ENCODE data around the gene SH3GL3. TPM values are rescaled to one million over a fixed set of nuclear protein-coding genes. Genes with fewer than 3 reads are reported as not detected.

SH3GL3 gene
- total RNA-seq, 2 experiments from 2014 or later, result not detected

GRCh38 chr15:83644439-83644838 lies 197.3 kb downstream of the SH3GL3 start:
- H3K4me1 Mint-ChIP-seq, result no peaks in the 10 kb centered on the region
- H3K36me3 Mint-ChIP-seq (ENCODE audit: low read depth), result no peaks in the 10 kb centered on the region
- H3K4me3 Mint-ChIP-seq, result no peak overlapping the region
- ChIA-PET CTCF (no interaction called here), POLR2A (no interaction called here)
- peaks cover 6% of the 10 kb centered on the region for H3K9me3 Mint-ChIP-seq
- no peak overlapping the region for H3K27ac Mint-ChIP-seq
- no peaks in the 10 kb centered on the region for H3K27me3 Mint-ChIP-seq
- DNase-seq, result no peak

DNA sequence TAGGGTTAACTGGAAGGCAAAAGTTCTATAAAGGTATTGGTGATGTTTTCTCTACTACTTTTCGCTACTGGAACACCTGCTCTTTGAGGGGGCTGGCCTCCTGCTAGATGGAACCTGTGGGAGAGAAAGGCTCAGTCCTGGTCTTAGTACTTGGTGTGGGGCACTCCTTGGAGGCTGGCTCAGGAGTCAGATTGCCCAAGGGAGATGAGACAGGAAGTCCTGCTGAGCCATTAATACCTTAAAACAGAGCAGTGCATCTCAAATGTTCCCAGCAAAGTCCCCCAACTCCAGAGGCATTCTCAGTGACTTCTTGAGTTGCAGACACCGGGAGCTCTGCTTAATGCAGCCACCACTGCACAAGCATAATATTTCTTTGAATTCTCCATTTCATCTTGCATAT lies 203.7 kb downstream of the SH3GL3 start:
- H3K36me3 Mint-ChIP-seq (ENCODE audit: low read depth), result no peaks in the 10 kb centered on the region
- DNase-seq, result no peak
- H3K9me3 Mint-ChIP-seq, result no peaks in the 10 kb centered on the region
- H3K27ac Mint-ChIP-seq, result no peak overlapping the region
- H3K4me3 Mint-ChIP-seq, result no peak overlapping the region
- no peaks in the 10 kb centered on the region for H3K4me1 Mint-ChIP-seq
- POLR2A ChIA-PET, result no interaction called here
- CTCF ChIA-PET, result no interaction called here
- peaks cover 19% of the 10 kb centered on the region for H3K27me3 Mint-ChIP-seq

GRCh38 chr15:83651541-83651940 lies 204.4 kb downstream of the SH3GL3 start:
- CTCF ChIA-PET, result no interaction called here
- H3K9me3 Mint-ChIP-seq, result no peaks in the 10 kb centered on the region

GRCh38 chr15:83652626-83653204 lies 205.6 kb downstream of the SH3GL3 start:
- no peak overlapping the region for H3K4me3 Mint-ChIP-seq
- POLR2A ChIA-PET, result no interaction called here
- no peaks in the 10 kb centered on the region for H3K4me1 Mint-ChIP-seq
- peaks cover 19% of the 10 kb centered on the region for H3K27me3 Mint-ChIP-seq
- DNase-seq, result no peak
- H3K36me3 Mint-ChIP-seq (ENCODE audit: low read depth), result no peaks in the 10 kb centered on the region
- no peaks in the 10 kb centered on the region for H3K9me3 Mint-ChIP-seq
- CTCF ChIA-PET, result no interaction called here
- no peak overlapping the region for H3K27ac Mint-ChIP-seq

More at GRCh38 chr15:83651541-83651940, 204.4 kb downstream of the SH3GL3 start:
- H3K27me3 Mint-ChIP-seq, result peaks cover 19% of the 10 kb centered on the region
- no peaks in the 10 kb centered on the region for H3K36me3 Mint-ChIP-seq (ENCODE audit: low read depth)
- H3K4me1 Mint-ChIP-seq, result no peaks in the 10 kb centered on the region
- POLR2A ChIA-PET, result no interaction called here
- DNase-seq, result no peak
- no peak overlapping the region for H3K27ac Mint-ChIP-seq
- H3K4me3 Mint-ChIP-seq, result no peak overlapping the region

- H3K36me3 Mint-ChIP-seq (ENCODE audit: low read depth), result no peaks in the 10 kb centered on the region
- H3K27me3 Mint-ChIP-seq, result peaks cover 19% of the 10 kb centered on the region
- CTCF ChIA-PET, result no interaction called here
Observed at GRCh38 chr15:83653288-83653638, 206.1 kb downstream of the SH3GL3 start.

GRCh38 chr15:83653639-83654378 lies 206.7 kb downstream of the SH3GL3 start, which contains the start of gene ADAMTSL3:
ADAMTSL3 (plus strand) TSS chr15:83654123; CDS start chr15:83655762, 1,639 bp downstream.
- Mint-ChIP-seq H3K9me3 (no peaks in the 10 kb centered on the region), H3K27ac (no peak within 1 kb of the TSS), H3K4me1 (no peaks in the 10 kb centered on the region), H3K36me3 (ENCODE audit: low read depth) (no peaks in the 10 kb centered on the region), H3K27me3 (peaks cover 19% of the 10 kb centered on the region), H3K4me3 (no peak within 1 kb of the TSS)
- ChIA-PET POLR2A (no interaction called here), CTCF (no interaction called here)
- no peak for DNase-seq

More at GRCh38 chr15:83653288-83653638, 206.1 kb downstream of the SH3GL3 start:
- no peak for DNase-seq
- POLR2A ChIA-PET, result no interaction called here
- Mint-ChIP-seq H3K4me1 (no peaks in the 10 kb centered on the region), H3K27ac (no peak overlapping the region), H3K9me3 (no peaks in the 10 kb centered on the region), H3K4me3 (no peak overlapping the region)

DNA sequence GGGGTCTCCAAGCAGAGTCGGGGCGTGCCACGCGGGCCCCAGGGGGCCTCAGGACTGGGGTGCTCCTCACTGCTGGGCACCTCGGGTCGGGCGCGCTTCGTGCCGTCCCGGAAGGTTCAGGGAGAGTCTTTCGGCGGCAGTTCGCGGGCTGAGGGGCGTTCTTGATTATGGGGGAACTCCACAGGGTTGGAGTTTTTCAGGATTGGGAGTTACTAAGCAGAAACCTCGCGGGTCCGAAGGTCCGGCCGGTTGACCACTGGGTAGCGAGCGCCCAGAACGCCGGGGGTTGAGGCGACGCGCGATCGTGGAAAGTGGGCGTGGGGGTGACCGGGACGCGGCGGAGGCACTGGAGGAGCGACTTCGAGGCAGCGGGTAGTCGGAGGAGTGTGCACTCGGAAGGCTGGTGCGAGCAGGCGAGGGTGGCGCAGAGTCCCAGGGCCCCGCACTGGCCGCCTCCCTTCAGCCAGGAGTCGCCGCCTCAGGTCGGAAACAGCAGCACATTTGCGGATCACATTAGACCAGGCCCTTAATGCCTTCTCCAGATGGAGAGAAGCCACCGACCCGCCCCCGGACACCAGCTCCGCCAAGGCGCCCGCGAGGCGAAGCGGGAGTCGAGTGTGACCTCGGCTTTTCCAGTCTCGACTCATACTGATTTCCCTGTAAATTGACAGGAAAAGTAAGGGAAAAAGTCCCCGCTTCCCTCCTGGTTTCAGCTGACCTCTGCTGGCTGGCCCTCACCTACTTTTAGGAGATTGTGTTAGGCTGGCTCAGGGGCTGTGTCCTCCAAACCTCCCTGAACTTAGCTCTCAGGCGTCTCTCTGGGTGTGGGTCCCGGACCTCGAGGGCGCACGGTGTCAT lies 207.5 kb downstream of the SH3GL3 start:
- no peaks in the 10 kb centered on the region for H3K4me1 Mint-ChIP-seq
- ChIA-PET CTCF (no interaction called here), POLR2A (no interaction called here)
- H3K27me3 Mint-ChIP-seq, result peaks cover 19% of the 10 kb centered on the region
- no peak for DNase-seq
- H3K4me3 Mint-ChIP-seq, result no peak overlapping the region
- no peaks in the 10 kb centered on the region for H3K36me3 Mint-ChIP-seq (ENCODE audit: low read depth)
- no peak overlapping the region for H3K27ac Mint-ChIP-seq
- H3K9me3 Mint-ChIP-seq, result no peaks in the 10 kb centered on the region

DNA sequence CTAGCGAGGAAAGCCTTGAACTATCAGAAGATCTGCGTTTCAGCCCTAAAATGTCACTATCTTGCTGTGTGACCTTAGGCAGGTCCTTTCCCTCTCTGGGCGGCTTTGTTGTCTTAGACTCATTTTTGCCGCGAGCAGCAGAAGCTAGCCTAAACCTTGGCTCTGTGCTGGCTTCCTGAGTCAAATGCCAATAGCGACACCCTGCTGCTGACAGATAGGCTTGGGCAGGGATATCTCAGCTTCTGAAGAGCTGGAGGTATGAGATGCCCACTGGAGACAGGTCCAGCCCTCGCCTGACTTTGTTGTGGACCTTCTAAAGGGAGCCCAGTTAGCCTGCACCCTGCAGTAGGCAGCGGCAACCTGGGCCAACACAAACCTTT lies 208.1 kb downstream of the SH3GL3 start:
- Mint-ChIP-seq H3K4me1 (no peaks in the 10 kb centered on the region), H3K36me3 (ENCODE audit: low read depth) (no peaks in the 10 kb centered on the region), H3K9me3 (no peaks in the 10 kb centered on the region), H3K27ac (no peak overlapping the region), H3K4me3 (no peak overlapping the region), H3K27me3 (peaks cover 19% of the 10 kb centered on the region)
- POLR2A ChIA-PET, result no interaction called here
- DNase-seq, result no peak
- CTCF ChIA-PET, result no interaction called here

GRCh38 chr15:83656192-83656591 lies 209.1 kb downstream of the SH3GL3 start:
- Mint-ChIP-seq H3K27me3 (peaks cover 19% of the 10 kb centered on the region), H3K4me1 (no peaks in the 10 kb centered on the region), H3K4me3 (no peak overlapping the region), H3K9me3 (no peaks in the 10 kb centered on the region), H3K27ac (no peak overlapping the region), H3K36me3 (ENCODE audit: low read depth) (no peaks in the 10 kb centered on the region)
- CTCF ChIA-PET, result no interaction called here
- POLR2A ChIA-PET, result no interaction called here
- DNase-seq, result no peak

- Mint-ChIP-seq H3K36me3 (ENCODE audit: low read depth) (no peaks in the 10 kb centered on the region), H3K4me1 (no peaks in the 10 kb centered on the region), H3K27ac (no peak overlapping the region), H3K4me3 (no peak overlapping the region), H3K9me3 (no peaks in the 10 kb centered on the region), H3K27me3 (peaks cover 19% of the 10 kb centered on the region)
- no peak for DNase-seq
- CTCF ChIA-PET, result interaction anchor here (1.0 kb wide), 1 partner anchor 12 kb away, joined by 3 read pairs; no protein-coding TSS in a partner anchor
- POLR2A ChIA-PET, result no interaction called here
Observed at GRCh38 chr15:83656943-83657528, 209.9 kb downstream of the SH3GL3 start.

DNA sequence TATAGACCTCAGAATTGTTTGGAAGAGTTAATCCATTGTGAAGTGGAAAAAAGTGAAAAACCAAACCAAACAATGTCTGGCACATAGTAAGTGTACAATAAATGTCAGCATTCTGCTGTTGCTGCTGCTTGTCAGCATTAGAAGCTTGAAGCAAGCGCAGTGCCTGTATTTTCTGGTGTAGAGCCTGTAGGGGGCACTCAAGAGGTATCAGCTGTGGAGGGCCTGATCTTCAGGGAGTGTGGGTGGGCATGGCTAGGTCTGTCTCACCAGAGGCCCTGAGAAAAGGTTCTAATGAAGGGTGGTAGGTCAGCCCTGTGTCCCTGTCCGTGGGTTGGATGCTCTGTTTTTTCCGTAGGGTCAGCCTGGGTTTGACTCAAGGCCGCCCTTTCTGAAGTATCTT lies 210.4 kb downstream of the SH3GL3 start:
- ChIA-PET CTCF (interaction anchor here (1.0 kb wide), 1 partner anchor 11 kb away, joined by 3 read pairs; no protein-coding TSS in a partner anchor), POLR2A (no interaction called here)
- Mint-ChIP-seq H3K4me1 (no peaks in the 10 kb centered on the region), H3K36me3 (ENCODE audit: low read depth) (no peaks in the 10 kb centered on the region), H3K27ac (no peak overlapping the region), H3K9me3 (no peaks in the 10 kb centered on the region), H3K4me3 (no peak overlapping the region), H3K27me3 (peaks cover 17% of the 10 kb centered on the region)
- no peak for DNase-seq

- CTCF ChIA-PET, result no interaction called here
- H3K36me3 Mint-ChIP-seq (ENCODE audit: low read depth), result no peaks in the 10 kb centered on the region
- DNase-seq, result no peak
- H3K4me1 Mint-ChIP-seq, result no peaks in the 10 kb centered on the region
- POLR2A ChIA-PET, result no interaction called here
- H3K9me3 Mint-ChIP-seq, result no peaks in the 10 kb centered on the region
- no peak overlapping the region for H3K27ac Mint-ChIP-seq
- H3K4me3 Mint-ChIP-seq, result no peak overlapping the region
- H3K27me3 Mint-ChIP-seq, result peaks cover 9% of the 10 kb centered on the region
Observed at GRCh38 chr15:83658430-83659416, 211.6 kb downstream of the SH3GL3 start.
